HG03342 (cell line): ENCODE measurements around the gene DHRS2.
"Not testable (repeated sequence)": the region's sequence is repeated elsewhere in the genome, so short reads cannot be mapped to it uniquely, and the experiment has no call there.

Experiments
- ATAC-seq: cut with Tn5 transposase; IDR thresholded peaks from one replicate; pipeline ENCODE4 v1.9.1; 2021; ENCODE audit warnings: mild to moderate bottlenecking, moderate library complexity; ENCODE audit not compliant: unreplicated experiment

The DHRS2 gene

GRCh38 chr14:23636317-23637211 is at the start of gene DHRS2:
TSS of gene DHRS2 (plus strand) at chr14:23636364. CDS start at chr14:23638865, 2,501 bp downstream.
- no peak for ATAC-seq

GRCh38 chr14:23588884-23589598 is 47.1 kb upstream of the DHRS2 start:
- ATAC-seq = peak; percentile 96

- peak; percentile 5 for ATAC-seq
Observed at GRCh38 chr14:23589606-23590005, 46.6 kb upstream of the DHRS2 start.

- no peak for ATAC-seq
Observed at GRCh38 chr14:23590198-23590597, 46.0 kb upstream of the DHRS2 start.

GRCh38 chr14:23594191-23594590 is 42.0 kb upstream of the DHRS2 start:
- ATAC-seq = not testable (repeated sequence)

GRCh38 chr14:23600322-23600707 is 35.8 kb upstream of the DHRS2 start:
- ATAC-seq = no peak

- no peak for ATAC-seq
Observed at GRCh38 chr14:23600806-23601205, 35.4 kb upstream of the DHRS2 start.

- no peak for ATAC-seq
Observed at GRCh38 chr14:23601424-23601823, 34.7 kb upstream of the DHRS2 start.

- ATAC-seq = no peak
Observed at GRCh38 chr14:23601845-23602180, 34.4 kb upstream of the DHRS2 start.

GRCh38 chr14:23602181-23603095 is 33.7 kb upstream of the DHRS2 start:
- ATAC-seq = no peak

GRCh38 chr14:23603103-23603502 is 33.1 kb upstream of the DHRS2 start:
- ATAC-seq = no peak

- no peak for ATAC-seq
Observed at GRCh38 chr14:23604148-23604547, 32.0 kb upstream of the DHRS2 start.

GRCh38 chr14:23604675-23605170 is 31.4 kb upstream of the DHRS2 start:
- ATAC-seq = no peak

- peak; percentile 76 for ATAC-seq
Observed at GRCh38 chr14:23605931-23606585, 30.1 kb upstream of the DHRS2 start.

GRCh38 chr14:23608454-23608853 is 27.7 kb upstream of the DHRS2 start:
- ATAC-seq = no peak

- ATAC-seq = no peak
Observed at GRCh38 chr14:23609001-23609400, 27.2 kb upstream of the DHRS2 start.

- ATAC-seq = not testable (repeated sequence)
Observed at GRCh38 chr14:23609411-23610089, 26.6 kb upstream of the DHRS2 start.

- no peak for ATAC-seq
Observed at GRCh38 chr14:23610090-23610814, 25.9 kb upstream of the DHRS2 start.

GRCh38 chr14:23610815-23611289 is 25.3 kb upstream of the DHRS2 start:
- no peak for ATAC-seq
